ENCODE data around the gene LDLRAP1. TPM values are rescaled to one million over a fixed set of nuclear protein-coding genes. Genes with fewer than 3 reads are reported as not detected.
A peak's percentile ranks its signal among the peaks of the same experiment; 100 is the strongest.

Gene LDLRAP1
- total and polyA plus RNA-seq, 8 donors: 17.0 to 28.7 (median 22.4) TPM

DNA sequence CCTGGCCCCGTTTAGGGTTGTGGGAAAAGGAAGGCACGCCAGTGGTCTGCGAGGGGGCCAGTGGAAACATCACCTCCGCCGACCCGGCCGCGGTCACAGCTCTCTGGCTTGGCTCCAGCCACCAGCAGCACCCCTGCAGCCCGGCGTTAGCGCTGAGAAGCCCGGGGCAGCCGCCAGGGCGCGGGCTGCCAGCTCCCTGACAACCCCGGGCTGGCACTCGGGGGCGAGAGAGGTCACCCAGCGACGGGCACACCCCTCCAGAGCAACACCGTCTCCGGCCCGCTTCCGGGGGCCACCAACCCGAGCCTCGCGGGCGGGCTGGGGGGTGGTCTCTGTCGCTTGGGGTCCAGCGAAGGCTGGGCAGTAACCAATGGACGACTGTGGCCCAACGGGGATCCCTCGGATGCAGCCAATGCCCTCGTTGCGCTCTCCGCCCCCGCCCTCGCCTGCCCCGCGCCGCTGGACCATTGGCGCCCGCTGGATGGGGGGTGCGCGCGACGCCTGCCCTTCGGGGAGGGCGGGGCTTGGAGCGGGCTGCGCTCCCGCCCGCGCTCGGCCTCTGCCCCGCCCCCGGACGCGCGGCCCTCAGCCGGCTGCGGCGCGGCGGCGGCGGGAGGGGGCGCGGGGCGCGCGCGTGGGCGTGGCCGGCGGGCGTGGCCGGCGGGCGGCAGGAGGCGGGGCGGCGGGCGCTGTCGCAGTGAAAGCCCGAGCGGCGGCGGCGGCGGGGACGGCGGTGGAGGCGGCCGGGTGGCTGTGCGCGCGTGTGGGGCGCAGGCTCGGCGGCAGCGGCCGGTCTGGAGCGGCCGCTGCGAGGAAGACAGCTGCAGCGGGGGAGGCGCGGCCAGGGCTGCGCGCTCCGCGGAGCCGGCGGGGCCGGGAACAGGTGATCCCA lies 72.9 kb downstream of the LDLRAP1 start, which contains the start of gene MAN1C1:
TSS of gene MAN1C1 (plus strand) at position 697 of the 892 bp plus-strand sequence. CDS start 1,007 bp downstream, outside the sequence.
- H3K4me1 ChIP-seq: peaks cover 5 to 41% of the 10 kb centered on the region in 2 donors
- intact Hi-C loops (cut with DNase I): loop anchor here in 1 of 2 donors (10.0 kb wide), 1 partner anchor 128 kb away; no protein-coding TSS in a partner anchor
- ATAC-seq (peak; percentile 97), DNase-seq (peak; percentile 84 to 96 (median 90))
- H3K36me3 ChIP-seq: no peaks in the 10 kb centered on the region
- TF ChIP-seq, protein P1, sequence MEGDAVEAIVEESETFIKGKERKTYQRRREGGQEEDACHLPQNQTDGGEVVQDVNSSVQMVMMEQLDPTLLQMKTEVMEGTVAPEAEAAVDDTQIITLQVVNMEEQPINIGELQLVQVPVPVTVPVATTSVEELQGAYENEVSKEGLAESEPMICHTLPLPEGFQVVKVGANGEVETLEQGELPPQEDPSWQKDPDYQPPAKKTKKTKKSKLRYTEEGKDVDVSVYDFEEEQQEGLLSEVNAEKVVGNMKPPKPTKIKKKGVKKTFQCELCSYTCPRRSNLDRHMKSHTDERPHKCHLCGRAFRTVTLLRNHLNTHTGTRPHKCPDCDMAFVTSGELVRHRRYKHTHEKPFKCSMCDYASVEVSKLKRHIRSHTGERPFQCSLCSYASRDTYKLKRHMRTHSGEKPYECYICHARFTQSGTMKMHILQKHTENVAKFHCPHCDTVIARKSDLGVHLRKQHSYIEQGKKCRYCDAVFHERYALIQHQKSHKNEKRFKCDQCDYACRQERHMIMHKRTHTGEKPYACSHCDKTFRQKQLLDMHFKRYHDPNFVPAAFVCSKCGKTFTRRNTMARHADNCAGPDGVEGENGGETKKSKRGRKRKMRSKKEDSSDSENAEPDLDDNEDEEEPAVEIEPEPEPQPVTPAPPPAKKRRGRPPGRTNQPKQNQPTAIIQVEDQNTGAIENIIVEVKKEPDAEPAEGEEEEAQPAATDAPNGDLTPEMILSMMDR (IDR thresholded peaks at IDR 0.05): peak; percentile 31 to 56
- peaks cover 0 to 14% of the 10 kb centered on the region in 2 donors for H3K27me3 ChIP-seq
- peak within 1 kb of the TSS; percentile 56 to 69 for H3K27ac ChIP-seq
- no peaks in the 10 kb centered on the region for H3K9me3 ChIP-seq
- H3K4me3 ChIP-seq: peak within 1 kb of the TSS; percentile 71 to 82

DNA sequence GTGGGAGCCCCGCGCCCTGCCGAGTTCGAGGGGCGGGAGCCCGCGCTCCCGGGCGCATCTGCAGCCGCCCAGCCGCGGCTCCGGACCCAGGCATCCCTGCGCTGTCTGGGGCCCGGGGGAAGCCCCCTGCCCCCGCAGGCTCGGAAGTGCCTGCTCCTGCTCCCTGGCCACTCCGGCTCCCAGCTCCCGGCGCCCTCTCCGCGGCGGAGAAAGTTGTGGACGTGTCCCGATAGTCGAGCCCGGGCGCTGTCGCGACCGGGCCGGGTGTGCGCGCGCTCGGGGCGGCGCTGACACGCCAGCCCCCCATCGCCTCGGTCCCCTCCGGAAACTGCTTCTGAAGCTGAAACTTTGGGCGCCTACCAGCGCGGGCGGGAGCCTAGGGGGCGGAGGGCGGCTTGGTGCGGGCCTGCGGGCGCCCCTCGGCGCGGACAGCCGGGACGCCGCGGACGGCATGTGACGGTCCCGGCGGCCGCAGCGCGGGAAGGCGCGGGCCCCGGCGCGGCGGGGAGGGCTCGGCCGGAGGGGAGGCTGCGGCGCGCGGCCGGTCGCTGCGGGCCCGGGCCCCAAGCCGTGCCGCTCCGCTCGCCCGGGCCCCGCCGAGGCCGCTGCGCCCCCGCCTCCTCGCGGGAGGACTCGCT lies 73.7 kb downstream of the LDLRAP1 start:
- Histone ChIP-seq H3K27me3 (peaks cover 0 to 12% of the 10 kb centered on the region in 2 donors), H3K36me3 (no peaks in the 10 kb centered on the region), H3K4me1 (peaks cover 5 to 41% of the 10 kb centered on the region in 2 donors), H3K27ac (peak overlapping the region in 1 of 2 donors; percentile 65), H3K9me3 (no peaks in the 10 kb centered on the region), H3K4me3 (peak overlapping the region; percentile 71 to 82)
- DNase-seq (no peak), ATAC-seq (no peak)
- TF ChIP-seq, protein P1 (IDR thresholded peaks at IDR 0.05): no peak
- intact Hi-C loops (cut with DNase I): loop anchor here in 1 of 2 donors (10.0 kb wide), 1 partner anchor 128 kb away; no protein-coding TSS in a partner anchor

DNA sequence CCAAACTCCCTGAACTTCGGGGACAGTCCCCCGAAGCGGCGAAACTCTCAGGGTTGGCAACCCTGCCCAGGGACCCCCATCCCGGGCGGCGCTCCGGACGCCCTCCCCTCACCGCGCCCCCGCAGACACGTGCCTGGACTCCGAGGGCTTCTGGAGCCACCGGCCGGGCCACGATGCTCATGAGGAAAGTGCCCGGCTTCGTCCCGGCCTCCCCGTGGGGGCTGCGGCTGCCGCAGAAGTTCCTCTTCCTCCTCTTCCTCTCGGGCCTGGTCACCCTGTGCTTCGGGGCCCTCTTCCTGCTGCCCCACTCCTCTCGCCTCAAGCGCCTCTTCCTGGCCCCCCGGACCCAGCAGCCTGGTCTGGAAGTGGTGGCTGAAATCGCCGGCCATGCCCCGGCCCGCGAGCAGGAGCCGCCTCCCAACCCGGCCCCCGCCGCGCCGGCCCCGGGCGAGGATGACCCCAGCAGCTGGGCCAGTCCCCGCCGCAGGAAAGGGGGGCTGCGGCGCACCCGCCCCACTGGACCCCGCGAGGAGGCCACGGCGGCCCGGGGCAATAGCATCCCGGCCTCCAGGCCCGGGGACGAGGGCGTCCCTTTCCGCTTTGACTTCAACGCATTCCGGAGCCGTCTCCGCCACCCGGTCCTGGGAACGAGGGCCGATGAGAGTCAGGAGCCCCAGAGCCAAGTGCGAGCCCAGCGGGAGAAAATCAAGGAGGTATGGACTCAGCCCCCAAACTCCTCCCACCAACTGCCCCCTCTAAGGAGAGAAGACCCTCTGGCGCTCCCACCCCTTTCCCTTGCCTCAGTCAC lies 74.4 kb downstream of the LDLRAP1 start:
- intact Hi-C loops (cut with DNase I): loop anchor here in 1 of 2 donors (10.0 kb wide), 1 partner anchor 127 kb away; no protein-coding TSS in a partner anchor
- DNase-seq (peak in 1 of 4 donors; percentile 84), ATAC-seq (no peak)
- H3K4me1 ChIP-seq: peaks cover 5 to 41% of the 10 kb centered on the region in 2 donors
- H3K27ac ChIP-seq: peak overlapping the region; percentile 13 to 65
- H3K27me3 ChIP-seq: peaks cover 0 to 12% of the 10 kb centered on the region in 2 donors
- no peaks in the 10 kb centered on the region for H3K36me3 ChIP-seq
- TF ChIP-seq, protein P1 (IDR thresholded peaks at IDR 0.05): no peak
- H3K4me3 ChIP-seq: peak overlapping the region; percentile 71 to 82
- H3K9me3 ChIP-seq: no peaks in the 10 kb centered on the region

DNA sequence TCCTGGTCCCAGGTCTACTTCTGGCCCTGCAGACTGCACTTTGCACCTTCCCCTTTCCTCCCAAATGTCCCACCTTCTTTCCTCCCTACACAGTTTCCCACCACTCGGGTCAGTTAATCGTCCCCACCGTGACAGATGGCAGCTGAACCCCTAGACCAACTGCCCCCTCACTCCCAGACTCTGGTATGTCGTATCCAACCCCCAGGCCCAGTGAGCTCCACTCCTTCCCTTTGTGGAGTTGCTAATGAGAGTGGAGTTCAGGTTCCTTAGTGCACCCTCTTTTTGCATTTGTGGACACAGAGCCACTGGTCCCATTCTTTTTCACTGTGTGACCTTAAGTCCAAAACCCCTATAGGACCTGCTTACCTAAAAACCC lies 75.0 kb downstream of the LDLRAP1 start:
- no peaks in the 10 kb centered on the region for H3K9me3 ChIP-seq
- no peak for ATAC-seq
- H3K36me3 ChIP-seq: no peaks in the 10 kb centered on the region
- intact Hi-C loops (cut with DNase I): loop anchor here in 1 of 2 donors (10.0 kb wide), 1 partner anchor 126 kb away; no protein-coding TSS in a partner anchor
- peak overlapping the region; percentile 71 to 82 for H3K4me3 ChIP-seq
- peaks cover 5 to 41% of the 10 kb centered on the region in 2 donors for H3K4me1 ChIP-seq
- DNase-seq: no peak
- H3K27me3 ChIP-seq: peaks cover 0 to 12% of the 10 kb centered on the region in 2 donors
- TF ChIP-seq, protein P1 (IDR thresholded peaks at IDR 0.05): no peak
- no peak overlapping the region for H3K27ac ChIP-seq

Other genes with a start within 250 kb of the LDLRAP1 start
- 100 to 1,000 TPM; 120 to 128 TPM for gene TMEM50A, start 205.3 kb upstream of the LDLRAP1 start, total RNA-seq
- 100 to 1,000 TPM in 1 of 6 donors, 10 to 100 TPM in 5; 70.9 to 101 (median 81.3) TPM for gene TMEM50A, start 205.3 kb upstream of the LDLRAP1 start, polyA plus RNA-seq (ENCODE audit: insufficient read length in 6 of 6)
- under 1 TPM in 1 of 2 donors, not detected in 1; 0.64 TPM for gene RHCE, start 122.8 kb upstream of the LDLRAP1 start, total RNA-seq
- 1 to 10 TPM; 1.1 to 2.2 (median 1.5) TPM for gene RHCE, start 122.8 kb upstream of the LDLRAP1 start, polyA plus RNA-seq (ENCODE audit: insufficient read length in 6 of 6)
- gene MACO1, start 112.7 kb upstream of the LDLRAP1 start, total RNA-seq: 10 to 100 TPM; 18.8 to 20.2 TPM
- 10 to 100 TPM; 25.2 to 26.7 (median 25.8) TPM for gene MACO1, start 112.7 kb upstream of the LDLRAP1 start, polyA plus RNA-seq (ENCODE audit: insufficient read length in 6 of 6)
- gene MAN1C1, start 73.2 kb downstream of the LDLRAP1 start, total RNA-seq: 10 to 100 TPM; 15.3 to 20.3 TPM
- 10 to 100 TPM; 14.9 to 20.1 (median 16.1) TPM for gene MAN1C1, start 73.2 kb downstream of the LDLRAP1 start, polyA plus RNA-seq (ENCODE audit: insufficient read length in 6 of 6)

All from left lung (tissue), 10 donors.